Measurements from ENCODE around the gene DOHH. TPM values are rescaled to one million over a fixed set of nuclear protein-coding genes. Genes with fewer than 3 reads are reported as not detected.

DOHH gene
- total and polyA plus RNA-seq, 2 experiments from 2014 or later = 19.0 to 34.7 TPM

GRCh38 chr19:3524904-3525451 lies 24.5 kb upstream of the DOHH start:
- no peaks in the 10 kb centered on the region; the same call in 1 of the 2 replicates for H3K4me1 ChIP-seq (ENCODE audit: insufficient read depth)
- TF ChIP-seq NANOG (IDR thresholded peaks at IDR 0.05; ENCODE audit: borderline replicate concordance) = no peak
- no peak for TF ChIP-seq ZNF114 (CRISPR knock-in tag; IDR thresholded peaks at IDR 0.05)
- no peak for TF ChIP-seq EZH2phosphoT487 (IDR thresholded peaks at IDR 0.05; ENCODE audit: unreplicated experiment)
- TF ChIP-seq, protein P1, sequence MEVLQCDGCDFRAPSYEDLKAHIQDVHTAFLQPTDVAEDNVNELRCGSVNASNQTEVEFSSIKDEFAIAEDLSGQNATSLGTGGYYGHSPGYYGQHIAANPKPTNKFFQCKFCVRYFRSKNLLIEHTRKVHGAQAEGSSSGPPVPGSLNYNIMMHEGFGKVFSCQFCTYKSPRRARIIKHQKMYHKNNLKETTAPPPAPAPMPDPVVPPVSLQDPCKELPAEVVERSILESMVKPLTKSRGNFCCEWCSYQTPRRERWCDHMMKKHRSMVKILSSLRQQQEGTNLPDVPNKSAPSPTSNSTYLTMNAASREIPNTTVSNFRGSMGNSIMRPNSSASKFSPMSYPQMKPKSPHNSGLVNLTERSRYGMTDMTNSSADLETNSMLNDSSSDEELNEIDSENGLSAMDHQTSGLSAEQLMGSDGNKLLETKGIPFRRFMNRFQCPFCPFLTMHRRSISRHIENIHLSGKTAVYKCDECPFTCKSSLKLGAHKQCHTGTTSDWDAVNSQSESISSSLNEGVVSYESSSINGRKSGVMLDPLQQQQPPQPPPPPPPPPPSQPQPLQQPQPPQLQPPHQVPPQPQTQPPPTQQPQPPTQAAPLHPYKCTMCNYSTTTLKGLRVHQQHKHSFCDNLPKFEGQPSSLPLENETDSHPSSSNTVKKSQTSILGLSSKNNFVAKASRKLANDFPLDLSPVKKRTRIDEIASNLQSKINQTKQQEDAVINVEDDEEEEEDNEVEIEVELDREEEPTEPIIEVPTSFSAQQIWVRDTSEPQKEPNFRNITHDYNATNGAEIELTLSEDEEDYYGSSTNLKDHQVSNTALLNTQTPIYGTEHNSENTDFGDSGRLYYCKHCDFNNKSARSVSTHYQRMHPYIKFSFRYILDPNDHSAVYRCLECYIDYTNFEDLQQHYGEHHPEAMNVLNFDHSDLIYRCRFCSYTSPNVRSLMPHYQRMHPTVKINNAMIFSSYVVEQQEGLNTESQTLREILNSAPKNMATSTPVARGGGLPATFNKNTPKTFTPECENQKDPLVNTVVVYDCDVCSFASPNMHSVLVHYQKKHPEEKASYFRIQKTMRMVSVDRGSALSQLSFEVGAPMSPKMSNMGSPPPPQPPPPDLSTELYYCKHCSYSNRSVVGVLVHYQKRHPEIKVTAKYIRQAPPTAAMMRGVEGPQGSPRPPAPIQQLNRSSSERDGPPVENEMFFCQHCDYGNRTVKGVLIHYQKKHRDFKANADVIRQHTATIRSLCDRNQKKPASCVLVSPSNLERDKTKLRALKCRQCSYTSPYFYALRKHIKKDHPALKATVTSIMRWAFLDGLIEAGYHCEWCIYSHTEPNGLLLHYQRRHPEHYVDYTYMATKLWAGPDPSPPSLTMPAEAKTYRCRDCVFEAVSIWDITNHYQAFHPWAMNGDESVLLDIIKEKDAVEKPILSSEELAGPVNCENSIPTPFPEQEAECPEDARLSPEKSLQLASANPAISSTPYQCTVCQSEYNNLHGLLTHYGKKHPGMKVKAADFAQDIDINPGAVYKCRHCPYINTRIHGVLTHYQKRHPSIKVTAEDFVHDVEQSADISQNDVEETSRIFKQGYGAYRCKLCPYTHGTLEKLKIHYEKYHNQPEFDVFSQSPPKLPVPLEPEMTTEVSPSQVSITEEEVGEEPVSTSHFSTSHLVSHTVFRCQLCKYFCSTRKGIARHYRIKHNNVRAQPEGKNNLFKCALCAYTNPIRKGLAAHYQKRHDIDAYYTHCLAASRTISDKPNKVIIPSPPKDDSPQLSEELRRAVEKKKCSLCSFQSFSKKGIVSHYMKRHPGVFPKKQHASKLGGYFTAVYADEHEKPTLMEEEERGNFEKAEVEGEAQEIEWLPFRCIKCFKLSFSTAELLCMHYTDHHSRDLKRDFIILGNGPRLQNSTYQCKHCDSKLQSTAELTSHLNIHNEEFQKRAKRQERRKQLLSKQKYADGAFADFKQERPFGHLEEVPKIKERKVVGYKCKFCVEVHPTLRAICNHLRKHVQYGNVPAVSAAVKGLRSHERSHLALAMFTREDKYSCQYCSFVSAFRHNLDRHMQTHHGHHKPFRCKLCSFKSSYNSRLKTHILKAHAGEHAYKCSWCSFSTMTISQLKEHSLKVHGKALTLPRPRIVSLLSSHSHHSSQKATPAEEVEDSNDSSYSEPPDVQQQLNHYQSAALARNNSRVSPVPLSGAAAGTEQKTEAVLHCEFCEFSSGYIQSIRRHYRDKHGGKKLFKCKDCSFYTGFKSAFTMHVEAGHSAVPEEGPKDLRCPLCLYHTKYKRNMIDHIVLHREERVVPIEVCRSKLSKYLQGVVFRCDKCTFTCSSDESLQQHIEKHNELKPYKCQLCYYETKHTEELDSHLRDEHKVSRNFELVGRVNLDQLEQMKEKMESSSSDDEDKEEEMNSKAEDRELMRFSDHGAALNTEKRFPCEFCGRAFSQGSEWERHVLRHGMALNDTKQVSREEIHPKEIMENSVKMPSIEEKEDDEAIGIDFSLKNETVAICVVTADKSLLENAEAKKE (CRISPR knock-in tag; IDR thresholded peaks at IDR 0.05) = no peak
- TF ChIP-seq, protein P2, sequence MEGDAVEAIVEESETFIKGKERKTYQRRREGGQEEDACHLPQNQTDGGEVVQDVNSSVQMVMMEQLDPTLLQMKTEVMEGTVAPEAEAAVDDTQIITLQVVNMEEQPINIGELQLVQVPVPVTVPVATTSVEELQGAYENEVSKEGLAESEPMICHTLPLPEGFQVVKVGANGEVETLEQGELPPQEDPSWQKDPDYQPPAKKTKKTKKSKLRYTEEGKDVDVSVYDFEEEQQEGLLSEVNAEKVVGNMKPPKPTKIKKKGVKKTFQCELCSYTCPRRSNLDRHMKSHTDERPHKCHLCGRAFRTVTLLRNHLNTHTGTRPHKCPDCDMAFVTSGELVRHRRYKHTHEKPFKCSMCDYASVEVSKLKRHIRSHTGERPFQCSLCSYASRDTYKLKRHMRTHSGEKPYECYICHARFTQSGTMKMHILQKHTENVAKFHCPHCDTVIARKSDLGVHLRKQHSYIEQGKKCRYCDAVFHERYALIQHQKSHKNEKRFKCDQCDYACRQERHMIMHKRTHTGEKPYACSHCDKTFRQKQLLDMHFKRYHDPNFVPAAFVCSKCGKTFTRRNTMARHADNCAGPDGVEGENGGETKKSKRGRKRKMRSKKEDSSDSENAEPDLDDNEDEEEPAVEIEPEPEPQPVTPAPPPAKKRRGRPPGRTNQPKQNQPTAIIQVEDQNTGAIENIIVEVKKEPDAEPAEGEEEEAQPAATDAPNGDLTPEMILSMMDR (conservative IDR thresholded peaks at IDR 0.05; ENCODE audit: low read depth in 2 of 2) = no peak
- TF ChIP-seq, protein P3, sequence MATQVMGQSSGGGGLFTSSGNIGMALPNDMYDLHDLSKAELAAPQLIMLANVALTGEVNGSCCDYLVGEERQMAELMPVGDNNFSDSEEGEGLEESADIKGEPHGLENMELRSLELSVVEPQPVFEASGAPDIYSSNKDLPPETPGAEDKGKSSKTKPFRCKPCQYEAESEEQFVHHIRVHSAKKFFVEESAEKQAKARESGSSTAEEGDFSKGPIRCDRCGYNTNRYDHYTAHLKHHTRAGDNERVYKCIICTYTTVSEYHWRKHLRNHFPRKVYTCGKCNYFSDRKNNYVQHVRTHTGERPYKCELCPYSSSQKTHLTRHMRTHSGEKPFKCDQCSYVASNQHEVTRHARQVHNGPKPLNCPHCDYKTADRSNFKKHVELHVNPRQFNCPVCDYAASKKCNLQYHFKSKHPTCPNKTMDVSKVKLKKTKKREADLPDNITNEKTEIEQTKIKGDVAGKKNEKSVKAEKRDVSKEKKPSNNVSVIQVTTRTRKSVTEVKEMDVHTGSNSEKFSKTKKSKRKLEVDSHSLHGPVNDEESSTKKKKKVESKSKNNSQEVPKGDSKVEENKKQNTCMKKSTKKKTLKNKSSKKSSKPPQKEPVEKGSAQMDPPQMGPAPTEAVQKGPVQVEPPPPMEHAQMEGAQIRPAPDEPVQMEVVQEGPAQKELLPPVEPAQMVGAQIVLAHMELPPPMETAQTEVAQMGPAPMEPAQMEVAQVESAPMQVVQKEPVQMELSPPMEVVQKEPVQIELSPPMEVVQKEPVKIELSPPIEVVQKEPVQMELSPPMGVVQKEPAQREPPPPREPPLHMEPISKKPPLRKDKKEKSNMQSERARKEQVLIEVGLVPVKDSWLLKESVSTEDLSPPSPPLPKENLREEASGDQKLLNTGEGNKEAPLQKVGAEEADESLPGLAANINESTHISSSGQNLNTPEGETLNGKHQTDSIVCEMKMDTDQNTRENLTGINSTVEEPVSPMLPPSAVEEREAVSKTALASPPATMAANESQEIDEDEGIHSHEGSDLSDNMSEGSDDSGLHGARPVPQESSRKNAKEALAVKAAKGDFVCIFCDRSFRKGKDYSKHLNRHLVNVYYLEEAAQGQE (IDR thresholded peaks at IDR 0.05; ENCODE audit: unreplicated experiment) = no peak
- TF ChIP-seq CREB1 (CRISPR knock-in tag; IDR thresholded peaks at IDR 0.05; ENCODE audit: low read depth) = no peak
- TF ChIP-seq JUNB (IDR thresholded peaks at IDR 0.05; ENCODE audit: unreplicated experiment) = no peak
- TF ChIP-seq POLR2AphosphoS5 (IDR thresholded peaks at IDR 0.05; ENCODE audit: low read depth) = no peak
- TF ChIP-seq STAT1 (IDR thresholded peaks at IDR 0.05; ENCODE audit: unreplicated experiment) = no peak
- TF ChIP-seq EZH2 (IDR thresholded peaks at IDR 0.05; ENCODE audit: low read depth, unreplicated experiment) = no peak
- no peak for TF ChIP-seq ETS1 (IDR thresholded peaks at IDR 0.05)

More at GRCh38 chr19:3524904-3525451, 24.5 kb upstream of the DOHH start:
- H3K27me3 ChIP-seq (ENCODE audit: insufficient read depth) = no peaks in the 10 kb centered on the region
- no peak for DNase-seq (ENCODE audit: low spot score)
- peaks cover 10% of the 10 kb centered on the region; the same call in 1 of the 2 replicates for H3K79me2 ChIP-seq (replicated peaks; ENCODE audit: insufficient read depth)
- Mint-ChIP-seq H3K27me3 (ENCODE audit: insufficient read depth, low read depth, poor library complexity) (peaks cover 9% of the 10 kb centered on the region), H3K4me3 (no peak overlapping the region), H3K4me1 (peaks cover 5% of the 10 kb centered on the region), H3K9me3 (no peaks in the 10 kb centered on the region; the same call in 2 of the 3 replicates), H3K36me3 (ENCODE audit: low read depth) (peaks cover 12% of the 10 kb centered on the region), H3K27ac (no peak overlapping the region)
- H3K36me3 ChIP-seq (ENCODE audit: insufficient read depth) = no peaks in the 10 kb centered on the region
- H3K9me2 ChIP-seq (ENCODE audit: insufficient read depth) = no peaks in the 10 kb centered on the region
- ATAC-seq = no peak
- no peak overlapping the region for H3K27ac ChIP-seq (ENCODE audit: low read depth)
- H4K20me1 ChIP-seq (replicated peaks; ENCODE audit: insufficient read depth) = no peaks in the 10 kb centered on the region; the same call in 1 of the 2 replicates
- no peak overlapping the region for H3K4me3 ChIP-seq
- H3K4me2 ChIP-seq = no peak overlapping the region
- H2AFZ ChIP-seq = no peak overlapping the region
- H3F3A ChIP-seq (replicated peaks; ENCODE audit: low read depth) = no peaks in the 10 kb centered on the region
